Spleen (tissue), 7 donors: ENCODE measurements around the gene CNGA4.

Source experiments
- POLR2A ChIP-seq, 3 donors: fragments of 450-650 bp; IDR thresholded peaks; one replicate each; pipeline ENCODE4 v1.5.1; 2017; ENCODE audit warnings: antibody characterized with exemption in 3 of 3, mild to moderate bottlenecking in 1 of 3
- TF ChIP-seq, protein P1 (sequence below), 11 experiments: fragments of 200-600 bp in 7 of 11; fragments of 450-650 bp in 4 of 11; sonication (generic) in 4 of 11; IDR thresholded peaks in 8 of 11; conservative IDR thresholded peaks in 3 of 11; 1 replicate in 7 of 11; 2 replicates in 4 of 11; pipeline versions ENCODE4 v1.4.0 to v1.8.0; 2016 to 2021; ENCODE audit warnings: antibody characterized with exemption in 11 of 11, inconsistent platforms in 4 of 11, mild to moderate bottlenecking in 1 of 11
- donor health status: DM: no; HTN: no; CAD: no; lungs with moderate emphysema.
- donor health status: DM: no; HTN: no; CAD: no.
- donor health status: DM: no; HTN: no; CAD: no.

DNA sequence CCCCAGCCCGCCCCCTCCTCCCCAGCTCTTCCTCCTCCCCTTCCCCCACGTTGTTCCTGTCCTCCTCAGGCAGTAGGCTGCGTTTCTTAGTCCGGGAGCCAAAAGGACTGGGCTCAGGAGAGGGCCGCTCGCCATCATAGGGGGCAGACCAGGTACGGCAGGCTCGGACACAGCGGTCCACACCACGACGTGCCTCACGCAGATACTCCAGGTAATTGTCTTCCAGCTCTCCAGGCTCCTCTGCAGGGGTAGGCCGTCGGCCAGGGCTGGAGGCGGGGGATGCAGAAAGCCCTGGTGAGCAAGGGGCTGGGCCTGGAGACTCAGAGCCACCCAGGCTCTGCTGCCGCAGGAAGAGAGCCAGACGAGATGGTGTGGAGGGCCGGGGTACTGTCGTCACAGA is 21.2 kb upstream of the CNGA4 start:
- TF ChIP-seq, protein P1, sequence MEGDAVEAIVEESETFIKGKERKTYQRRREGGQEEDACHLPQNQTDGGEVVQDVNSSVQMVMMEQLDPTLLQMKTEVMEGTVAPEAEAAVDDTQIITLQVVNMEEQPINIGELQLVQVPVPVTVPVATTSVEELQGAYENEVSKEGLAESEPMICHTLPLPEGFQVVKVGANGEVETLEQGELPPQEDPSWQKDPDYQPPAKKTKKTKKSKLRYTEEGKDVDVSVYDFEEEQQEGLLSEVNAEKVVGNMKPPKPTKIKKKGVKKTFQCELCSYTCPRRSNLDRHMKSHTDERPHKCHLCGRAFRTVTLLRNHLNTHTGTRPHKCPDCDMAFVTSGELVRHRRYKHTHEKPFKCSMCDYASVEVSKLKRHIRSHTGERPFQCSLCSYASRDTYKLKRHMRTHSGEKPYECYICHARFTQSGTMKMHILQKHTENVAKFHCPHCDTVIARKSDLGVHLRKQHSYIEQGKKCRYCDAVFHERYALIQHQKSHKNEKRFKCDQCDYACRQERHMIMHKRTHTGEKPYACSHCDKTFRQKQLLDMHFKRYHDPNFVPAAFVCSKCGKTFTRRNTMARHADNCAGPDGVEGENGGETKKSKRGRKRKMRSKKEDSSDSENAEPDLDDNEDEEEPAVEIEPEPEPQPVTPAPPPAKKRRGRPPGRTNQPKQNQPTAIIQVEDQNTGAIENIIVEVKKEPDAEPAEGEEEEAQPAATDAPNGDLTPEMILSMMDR (IDR thresholded peaks at IDR 0.05 in 8 of 11, conservative IDR thresholded peaks at IDR 0.05 in 3 of 11), result no peak
- TF ChIP-seq POLR2A (IDR thresholded peaks at IDR 0.05), result no peak
